ENCODE data around the gene FAM163A. TPM values are rescaled to one million over a fixed set of nuclear protein-coding genes. Genes with fewer than 3 reads are reported as not detected.

The FAM163A gene
- total RNA-seq, 1 experiment from 2014 or later = 0.46 TPM

DNA sequence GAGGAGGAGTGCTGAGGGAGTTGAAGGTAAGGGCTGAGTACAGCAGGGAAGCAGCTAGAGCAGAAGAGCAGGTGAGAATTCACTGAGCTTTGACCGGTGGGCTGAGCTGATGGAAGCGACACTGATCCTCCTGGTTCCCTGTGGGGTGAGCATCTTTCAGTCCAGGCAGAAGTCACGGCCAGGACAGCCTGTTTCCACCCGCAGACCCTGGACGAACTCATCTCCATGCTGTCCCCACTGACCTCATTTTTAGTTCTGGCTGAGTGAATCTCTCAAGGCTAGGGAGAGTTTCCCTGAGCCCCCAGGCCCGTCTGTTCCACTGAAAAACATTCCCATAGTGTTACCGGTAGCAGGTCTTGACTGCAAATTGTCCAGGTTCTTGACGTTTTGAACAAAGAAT is 31.5 kb downstream of the FAM163A start:
- Histone ChIP-seq H2BK5ac (ENCODE audit: insufficient read length, low read length) (no peak overlapping the region), H3K27me3 (ENCODE audit: insufficient read depth, low read length) (no peaks in the 10 kb centered on the region), H2BK20ac (ENCODE audit: low read depth, low read length, poor library complexity, severe bottlenecking) (no peak overlapping the region), H4K20me1 (ENCODE audit: control insufficient read depth, insufficient read depth, insufficient read length) (no peaks in the 10 kb centered on the region), H3T11ph (ENCODE audit: low read length) (no peak overlapping the region), H3K79me2 (ENCODE audit: insufficient read depth, low read length) (no peaks in the 10 kb centered on the region), H3K9me3 (ENCODE audit: control insufficient read depth, low read depth, low read length) (no peaks in the 10 kb centered on the region), H3K4me1 (ENCODE audit: insufficient read depth, low read length) (no peaks in the 10 kb centered on the region), H3K9ac (ENCODE audit: extremely low read depth, insufficient read length, low read length) (no peak overlapping the region), H3K23me2 (ENCODE audit: insufficient read length, low read depth, low read length, poor library complexity, severe bottlenecking) (no peaks in the 10 kb centered on the region), H4K8ac (replicated peaks; ENCODE audit: insufficient read length, low read depth, low read length) (no peak overlapping the region), H3K27ac (ENCODE audit: insufficient read length, low read depth, low read length) (no peak overlapping the region), H2BK15ac (ENCODE audit: low read depth, low read length) (no peak overlapping the region), H3K14ac (ENCODE audit: insufficient read depth, low read length) (no peak overlapping the region), H4K91ac (ENCODE audit: insufficient read length, low read depth, low read length) (no peak overlapping the region), H3K18ac (ENCODE audit: insufficient read length, low read depth, low read length) (no peak overlapping the region), H3K23ac (ENCODE audit: insufficient read length, low read depth, low read length) (no peak overlapping the region), H3K79me1 (ENCODE audit: insufficient read depth, low read depth, low read length, poor library complexity, severe bottlenecking) (no peaks in the 10 kb centered on the region), H4K5ac (ENCODE audit: insufficient read length, low read depth, low read length) (no peak overlapping the region), H2BK12ac (ENCODE audit: insufficient read length, low read depth, low read length) (no peak overlapping the region), H2AK5ac (ENCODE audit: insufficient read length, low read length) (no peak overlapping the region), H3K4me2 (ENCODE audit: insufficient read depth, insufficient read length, low read length) (no peak overlapping the region), H3K4ac (ENCODE audit: low read depth, low read length) (no peak overlapping the region), H2AFZ (ENCODE audit: low read length) (no peak overlapping the region), H3K56ac (ENCODE audit: insufficient read length, low read depth, low read length) (no peak overlapping the region), H2BK120ac (ENCODE audit: low read depth, low read length, poor library complexity, severe bottlenecking) (no peak overlapping the region)
- DNase-seq = no peak
- Mint-ChIP-seq H3K9me3 (no peaks in the 10 kb centered on the region), H3K36me3 (ENCODE audit: insufficient read depth in 1 of 3, low read depth in 3 of 3) (no peaks in the 10 kb centered on the region; a peak in 1 of 7 replicates), H3K27me3 (ENCODE audit: low read depth) (peaks cover 3% of the 10 kb centered on the region), H3K27ac (no peak overlapping the region), H3K4me1 (peaks cover 9 to 10% of the 10 kb centered on the region in 2 experiments), H3K4me3 (no peak overlapping the region)
- TF ChIP-seq, protein P1, sequence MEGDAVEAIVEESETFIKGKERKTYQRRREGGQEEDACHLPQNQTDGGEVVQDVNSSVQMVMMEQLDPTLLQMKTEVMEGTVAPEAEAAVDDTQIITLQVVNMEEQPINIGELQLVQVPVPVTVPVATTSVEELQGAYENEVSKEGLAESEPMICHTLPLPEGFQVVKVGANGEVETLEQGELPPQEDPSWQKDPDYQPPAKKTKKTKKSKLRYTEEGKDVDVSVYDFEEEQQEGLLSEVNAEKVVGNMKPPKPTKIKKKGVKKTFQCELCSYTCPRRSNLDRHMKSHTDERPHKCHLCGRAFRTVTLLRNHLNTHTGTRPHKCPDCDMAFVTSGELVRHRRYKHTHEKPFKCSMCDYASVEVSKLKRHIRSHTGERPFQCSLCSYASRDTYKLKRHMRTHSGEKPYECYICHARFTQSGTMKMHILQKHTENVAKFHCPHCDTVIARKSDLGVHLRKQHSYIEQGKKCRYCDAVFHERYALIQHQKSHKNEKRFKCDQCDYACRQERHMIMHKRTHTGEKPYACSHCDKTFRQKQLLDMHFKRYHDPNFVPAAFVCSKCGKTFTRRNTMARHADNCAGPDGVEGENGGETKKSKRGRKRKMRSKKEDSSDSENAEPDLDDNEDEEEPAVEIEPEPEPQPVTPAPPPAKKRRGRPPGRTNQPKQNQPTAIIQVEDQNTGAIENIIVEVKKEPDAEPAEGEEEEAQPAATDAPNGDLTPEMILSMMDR (conservative IDR thresholded peaks at IDR 0.05) = no peak
- no CpG with 5 or more reads among the region's 8 CpGs for WGBS (ENCODE audit: extremely low coverage, insufficient read length, low lambda C conversion rate)

Measured in H9 (cell line).